H1 (cell line): ENCODE results near the gene GABRR1.

Experiments used
- EZH2 ChIP-seq: fragments of 200-600 bp; sonication (generic); IDR thresholded peaks from 2 replicates; pipeline ENCODE4 v1.7.1; 2012; ENCODE audit warnings: low read depth, mild to moderate bottlenecking, moderate library complexity, low read length, inconsistent platforms; ENCODE audit not compliant: severe bottlenecking
- HDAC2 ChIP-seq, 2 experiments: fragments of 300-600 bp in 1 of 2; sonication (generic) in 1 of 2; IDR thresholded peaks; 2 replicates each; pipeline ENCODE4 v1.6.1; 2011 to 2012; ENCODE audit warnings: low read depth in 2 of 2, low read length in 2 of 2, mild to moderate bottlenecking in 2 of 2, moderate library complexity in 2 of 2, borderline replicate concordance in 1 of 2, inconsistent platforms in 1 of 2
- JUND ChIP-seq: IDR thresholded peaks from 2 replicates; pipeline ENCODE4 v1.6.1; 2011; ENCODE audit warnings: mild to moderate bottlenecking, improper control_type of control experiment, low read length
- KDM1A ChIP-seq: fragments of 200-600, 300-600 bp; sonication (generic); IDR thresholded peaks from 2 replicates; pipeline ENCODE4 v1.7.1; 2016; ENCODE audit warnings: mild to moderate bottlenecking, low read length, borderline replicate concordance
- MAFK ChIP-seq: IDR thresholded peaks from 2 replicates; pipeline ENCODE4 v1.6.1; 2012; ENCODE audit warnings: low read depth, mild to moderate bottlenecking, improper control_type of control experiment, low read length
- TAF1 ChIP-seq: IDR thresholded peaks from 2 replicates; pipeline ENCODE4 v1.6.1; 2011; ENCODE audit warnings: mild to moderate bottlenecking, low read depth, low read length
- TBP ChIP-seq: IDR thresholded peaks from 2 replicates; pipeline ENCODE4 v1.6.1; 2011; ENCODE audit warnings: low read depth, low read length, improper control_type of control experiment
- TF ChIP-seq, protein P1 (sequence below), 3 experiments: IDR thresholded peaks; 1 replicate in 2 of 3; 2 replicates in 1 of 3; pipeline versions ENCODE4 v1.5.1 to v1.6.1; 2011; ENCODE audit warnings: low read length in 3 of 3, mild to moderate bottlenecking in 3 of 3, inconsistent platforms in 2 of 3, low read depth in 1 of 3, moderate library complexity in 1 of 3; ENCODE audit not compliant: insufficient read depth in 1 of 3; ENCODE audit errors: control extremely low read depth in 1 of 3

DNA sequence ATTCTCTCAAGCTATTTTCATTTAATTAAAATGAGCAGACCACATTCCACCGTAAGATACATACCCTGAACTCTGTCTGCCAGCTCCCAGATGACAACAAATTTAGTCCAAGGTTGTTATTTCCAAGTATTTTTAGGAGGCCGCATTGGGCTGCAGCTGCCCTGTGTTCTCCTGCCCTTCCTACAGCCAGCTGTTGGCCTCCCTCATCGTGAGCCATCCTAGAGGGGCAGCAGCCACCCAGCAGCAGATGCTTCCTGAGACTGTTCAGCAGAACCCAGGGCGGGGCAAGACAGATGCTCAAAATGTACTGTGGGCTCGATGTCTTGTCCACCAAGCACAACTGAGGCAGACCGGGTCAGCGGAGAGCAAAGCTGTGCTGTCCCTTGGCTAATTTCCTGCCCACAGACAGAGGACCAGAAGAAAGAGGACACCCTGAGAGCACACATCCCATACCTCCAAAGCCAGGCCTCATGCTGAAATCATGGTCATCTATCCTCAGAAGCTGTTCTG, 16.4 kb downstream of the GABRR1 start:
- TF ChIP-seq TAF1 (no peak), TBP (no peak), EZH2 (no peak), KDM1A (no peak), HDAC2 (IDR thresholded peaks at IDR 0.05; ENCODE audit: borderline replicate concordance in 1 of 2, low read depth in 2 of 2, low read length in 2 of 2) (no peak), MAFK (no peak), JUND (no peak)
- TF ChIP-seq, protein P1, sequence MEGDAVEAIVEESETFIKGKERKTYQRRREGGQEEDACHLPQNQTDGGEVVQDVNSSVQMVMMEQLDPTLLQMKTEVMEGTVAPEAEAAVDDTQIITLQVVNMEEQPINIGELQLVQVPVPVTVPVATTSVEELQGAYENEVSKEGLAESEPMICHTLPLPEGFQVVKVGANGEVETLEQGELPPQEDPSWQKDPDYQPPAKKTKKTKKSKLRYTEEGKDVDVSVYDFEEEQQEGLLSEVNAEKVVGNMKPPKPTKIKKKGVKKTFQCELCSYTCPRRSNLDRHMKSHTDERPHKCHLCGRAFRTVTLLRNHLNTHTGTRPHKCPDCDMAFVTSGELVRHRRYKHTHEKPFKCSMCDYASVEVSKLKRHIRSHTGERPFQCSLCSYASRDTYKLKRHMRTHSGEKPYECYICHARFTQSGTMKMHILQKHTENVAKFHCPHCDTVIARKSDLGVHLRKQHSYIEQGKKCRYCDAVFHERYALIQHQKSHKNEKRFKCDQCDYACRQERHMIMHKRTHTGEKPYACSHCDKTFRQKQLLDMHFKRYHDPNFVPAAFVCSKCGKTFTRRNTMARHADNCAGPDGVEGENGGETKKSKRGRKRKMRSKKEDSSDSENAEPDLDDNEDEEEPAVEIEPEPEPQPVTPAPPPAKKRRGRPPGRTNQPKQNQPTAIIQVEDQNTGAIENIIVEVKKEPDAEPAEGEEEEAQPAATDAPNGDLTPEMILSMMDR (IDR thresholded peaks at IDR 0.05; ENCODE audit: control extremely low read depth in 1 of 3, insufficient read depth in 1 of 3, low read depth in 1 of 3, low read length in 3 of 3) = no peak
